ENCODE results near the gene AHDC1. TPM values are rescaled to one million over a fixed set of nuclear protein-coding genes. Genes with fewer than 3 reads are reported as not detected.
A peak's percentile ranks its signal among the peaks of the same experiment; 100 is the strongest.

AHDC1 gene
- total RNA-seq, 4 donors from 2014 or later, result 25.5 to 91.4 (median 47.8) TPM

DNA sequence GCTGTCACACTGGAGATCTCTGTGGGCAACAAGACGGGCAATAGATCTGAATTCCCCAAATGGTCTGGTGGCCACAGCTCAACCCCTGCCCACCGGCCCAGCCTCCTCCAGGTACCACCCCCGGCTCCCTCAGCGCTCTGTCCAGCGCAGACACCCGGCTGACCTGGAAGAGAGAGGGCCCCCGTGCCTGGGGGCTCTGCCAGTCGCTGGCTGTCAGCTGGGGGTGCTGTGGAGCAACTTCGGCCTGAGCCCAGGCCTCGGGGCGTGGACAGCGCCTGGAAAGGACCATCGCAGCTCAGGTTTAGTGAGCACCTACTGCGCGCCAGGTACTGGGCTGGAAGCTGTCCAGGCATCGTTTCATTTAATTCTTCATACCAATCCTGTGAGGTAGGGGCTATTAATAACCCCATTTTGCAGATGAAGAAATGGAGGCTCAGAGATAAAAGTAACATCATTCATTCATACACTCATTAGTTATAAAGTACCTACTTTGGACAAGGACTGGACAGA, 51.0 kb downstream of the AHDC1 start:
- no peaks in the 10 kb centered on the region for H3K27me3 ChIP-seq
- DNase-seq, result no peak
- H3K4me1 ChIP-seq, result peaks cover 26% of the 10 kb centered on the region in 2 donors
- no peaks in the 10 kb centered on the region for H3K9me3 ChIP-seq
- no peak overlapping the region for H3K4me3 ChIP-seq (replicated peaks in 1 of 3)
- intact Hi-C loops (cut with DNase I), result loop anchor here (5.0 kb wide), 1 partner anchor 104 kb away; no protein-coding TSS in a partner anchor
- peaks cover 28 to 43% of the 10 kb centered on the region in 2 donors for H3K36me3 ChIP-seq
- no peak for TF ChIP-seq POLR2A (IDR thresholded peaks at IDR 0.05)
- TF ChIP-seq, protein P1, sequence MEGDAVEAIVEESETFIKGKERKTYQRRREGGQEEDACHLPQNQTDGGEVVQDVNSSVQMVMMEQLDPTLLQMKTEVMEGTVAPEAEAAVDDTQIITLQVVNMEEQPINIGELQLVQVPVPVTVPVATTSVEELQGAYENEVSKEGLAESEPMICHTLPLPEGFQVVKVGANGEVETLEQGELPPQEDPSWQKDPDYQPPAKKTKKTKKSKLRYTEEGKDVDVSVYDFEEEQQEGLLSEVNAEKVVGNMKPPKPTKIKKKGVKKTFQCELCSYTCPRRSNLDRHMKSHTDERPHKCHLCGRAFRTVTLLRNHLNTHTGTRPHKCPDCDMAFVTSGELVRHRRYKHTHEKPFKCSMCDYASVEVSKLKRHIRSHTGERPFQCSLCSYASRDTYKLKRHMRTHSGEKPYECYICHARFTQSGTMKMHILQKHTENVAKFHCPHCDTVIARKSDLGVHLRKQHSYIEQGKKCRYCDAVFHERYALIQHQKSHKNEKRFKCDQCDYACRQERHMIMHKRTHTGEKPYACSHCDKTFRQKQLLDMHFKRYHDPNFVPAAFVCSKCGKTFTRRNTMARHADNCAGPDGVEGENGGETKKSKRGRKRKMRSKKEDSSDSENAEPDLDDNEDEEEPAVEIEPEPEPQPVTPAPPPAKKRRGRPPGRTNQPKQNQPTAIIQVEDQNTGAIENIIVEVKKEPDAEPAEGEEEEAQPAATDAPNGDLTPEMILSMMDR (IDR thresholded peaks at IDR 0.05), result no peak
- 87 to 89% methylated on average over 8 to 11 of the region's 16 CpGs for WGBS, 2 donors
- H3K27ac ChIP-seq, result peak overlapping the region in 1 of 3 donors; percentile 56

DNA sequence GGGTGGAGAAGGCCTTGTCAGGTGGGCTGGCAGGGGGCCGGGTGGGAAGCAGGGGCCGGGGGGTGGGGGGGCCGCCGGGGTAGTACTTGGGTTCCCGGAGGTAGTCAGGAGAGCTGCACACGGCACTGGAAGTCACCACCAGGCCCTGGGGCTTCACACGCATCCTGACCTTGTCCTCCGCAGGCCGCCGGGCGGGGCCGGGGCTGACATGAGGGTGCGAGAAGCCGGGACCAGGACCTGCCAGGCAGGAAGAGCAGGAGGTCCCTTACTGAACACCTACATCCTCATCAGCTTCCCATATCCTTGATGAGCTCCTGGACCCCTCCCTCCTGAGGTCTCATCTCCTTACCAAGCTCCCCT, 52.0 kb downstream of the AHDC1 start:
- 90 to 100% methylated on average over 10 to 11 of the region's 14 CpGs for WGBS, 2 donors
- TF ChIP-seq POLR2A (IDR thresholded peaks at IDR 0.05), result no peak
- TF ChIP-seq, protein P1 (IDR thresholded peaks at IDR 0.05), result no peak
- Histone ChIP-seq H3K27me3 (no peaks in the 10 kb centered on the region), H3K9me3 (no peaks in the 10 kb centered on the region), H3K4me3 (replicated peaks in 1 of 3) (no peak overlapping the region), H3K27ac (no peak overlapping the region), H3K36me3 (peaks cover 37 to 49% of the 10 kb centered on the region in 2 donors), H3K4me1 (peaks cover 17 to 19% of the 10 kb centered on the region in 2 donors)
- intact Hi-C loops (cut with DNase I), result loop anchor here (5.0 kb wide), 1 partner anchor 105 kb away; no protein-coding TSS in a partner anchor
- DNase-seq, result no peak

GRCh38 chr1:27551170-27551952, 52.6 kb downstream of the AHDC1 start:
- no peaks in the 10 kb centered on the region for H3K27me3 ChIP-seq
- intact Hi-C loops (cut with DNase I), result loop anchor here (5.0 kb wide), 1 partner anchor 106 kb away; no protein-coding TSS in a partner anchor
- H3K4me3 ChIP-seq (replicated peaks in 1 of 3), result no peak overlapping the region
- H3K9me3 ChIP-seq, result no peaks in the 10 kb centered on the region
- 90 to 94% methylated on average over 16 to 34 of the region's 48 CpGs for WGBS, 2 donors
- peaks cover 37 to 49% of the 10 kb centered on the region in 2 donors for H3K36me3 ChIP-seq
- H3K27ac ChIP-seq, result no peak overlapping the region
- peaks cover 15 to 19% of the 10 kb centered on the region in 2 donors for H3K4me1 ChIP-seq
- TF ChIP-seq, protein P1 (IDR thresholded peaks at IDR 0.05), result no peak
- no peak for DNase-seq

DNA sequence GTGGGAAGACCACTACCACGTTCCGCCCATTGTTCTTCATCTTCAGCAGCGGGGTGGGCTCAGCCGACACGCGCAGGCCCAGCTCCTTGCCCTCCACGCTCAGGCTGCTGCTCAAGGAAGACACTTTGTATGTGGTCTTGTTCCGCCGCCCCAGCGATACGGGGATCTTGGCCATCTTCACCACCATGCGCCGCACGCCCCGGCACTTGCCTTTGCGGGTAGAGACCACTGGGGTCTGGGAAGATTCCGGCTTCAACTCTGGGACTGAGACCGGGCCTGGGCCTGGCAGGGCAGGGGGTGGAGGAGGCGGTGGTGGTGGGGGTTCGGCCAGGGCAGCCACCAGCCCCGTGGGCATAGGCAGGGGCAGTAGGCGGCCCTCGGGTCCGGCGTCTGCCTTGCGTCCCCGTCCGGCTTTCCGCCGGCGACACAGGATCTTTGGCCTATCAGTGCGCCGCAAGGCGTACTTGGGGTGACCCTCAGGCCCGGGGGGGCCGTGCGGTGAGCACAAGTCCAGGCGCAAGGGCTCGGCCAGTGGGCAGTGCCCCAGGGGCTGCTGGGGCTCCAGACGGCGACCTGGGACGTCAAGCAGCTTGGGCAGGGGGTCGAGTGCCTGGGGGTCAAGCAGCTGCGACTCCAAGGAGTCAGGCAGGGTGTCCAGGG, 53.3 kb downstream of the AHDC1 start:
- no peaks in the 10 kb centered on the region for H3K27me3 ChIP-seq
- peaks cover 37 to 49% of the 10 kb centered on the region in 2 donors for H3K36me3 ChIP-seq
- H3K4me1 ChIP-seq, result peaks cover 15 to 19% of the 10 kb centered on the region in 2 donors
- DNase-seq, result no peak
- TF ChIP-seq, protein P1 (IDR thresholded peaks at IDR 0.05), result no peak
- no peak for TF ChIP-seq POLR2A (IDR thresholded peaks at IDR 0.05)
- H3K4me3 ChIP-seq (replicated peaks in 1 of 3), result no peak overlapping the region
- H3K9me3 ChIP-seq, result no peaks in the 10 kb centered on the region
- intact Hi-C loops (cut with DNase I), result loop anchor here (5.0 kb wide), 1 partner anchor 107 kb away; no protein-coding TSS in a partner anchor
- no peak overlapping the region for H3K27ac ChIP-seq
- WGBS, 2 donors, result 97 to 98% methylated on average over 27 to 43 of the region's 44 CpGs
